CD4-positive, alpha-beta T cell treated with Interleukin-2 at 100 ng/mL for 4 hours (primary cell): ENCODE data around the gene DST.

Experiments used
- DNase-seq: peaks from one replicate; pipeline ENCODE4 v3.0.0-alpha.2; 2020; ENCODE audit warnings: low spot score

The DST gene

DNA sequence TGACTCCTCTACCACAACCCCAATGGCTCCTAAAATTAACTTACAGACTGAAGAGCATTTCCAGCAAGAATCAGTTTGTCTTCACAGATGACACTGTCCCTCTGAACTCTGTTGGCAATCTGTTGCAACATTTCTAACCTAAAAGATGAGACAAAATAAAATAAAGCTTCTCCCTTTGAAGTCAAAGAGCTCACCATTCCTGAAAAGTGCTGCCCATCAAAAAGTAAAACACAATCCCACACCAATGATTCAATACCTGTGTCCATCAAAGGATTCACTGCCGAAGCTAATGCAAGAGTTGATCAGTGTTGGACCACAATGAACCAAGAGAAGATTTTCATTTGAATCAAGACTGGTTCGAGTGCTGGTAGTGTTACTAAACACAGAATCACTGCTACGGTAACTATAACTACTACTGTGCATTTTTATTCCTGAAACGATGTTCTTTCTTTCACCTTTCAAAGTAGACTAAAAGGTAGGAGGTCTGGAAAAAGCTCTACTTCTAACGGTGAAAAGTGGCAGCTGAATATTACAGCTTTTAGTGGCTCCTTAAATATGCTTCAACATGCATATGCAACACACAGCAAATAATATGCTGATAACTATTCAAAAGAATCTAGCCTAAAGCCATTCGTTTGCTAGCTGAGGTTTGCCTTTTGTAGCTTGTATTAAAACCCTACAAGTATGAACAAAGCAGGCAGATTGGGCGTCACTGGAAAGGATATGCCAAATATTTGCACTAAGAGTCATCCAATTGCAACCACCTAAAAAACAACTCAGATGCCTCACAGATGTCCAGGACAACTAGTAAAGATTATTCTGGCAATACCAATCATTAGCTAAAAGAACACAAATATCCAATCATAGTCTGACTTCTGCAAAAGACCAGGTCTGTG lies at the start of gene DST:
Gene DST, minus strand, starts transcription at position 524 of the 896 bp plus-strand sequence.
- DNase-seq, result no peak

DNA sequence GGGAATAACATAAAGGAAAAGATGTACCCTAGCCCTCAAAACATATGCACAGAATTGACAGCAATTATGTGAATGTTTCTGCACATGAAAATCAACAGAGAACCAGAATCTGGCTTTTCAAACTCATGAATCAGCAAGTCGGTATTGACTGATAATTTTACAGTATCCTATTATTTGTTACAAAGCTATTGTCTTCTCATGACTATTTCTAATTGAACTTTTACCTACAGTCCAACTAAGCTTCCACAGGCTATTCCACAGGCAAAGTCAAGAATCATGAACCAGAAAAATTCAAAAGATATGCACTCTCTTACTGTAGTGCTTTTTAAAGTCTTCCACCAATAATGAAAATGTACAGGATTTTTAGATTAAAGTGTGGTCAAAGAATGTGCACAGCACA lies 49.1 kb upstream of the DST start:
- DNase-seq, result no peak

GRCh38 chr6:56691286-56691595 lies 48.6 kb upstream of the DST start:
- DNase-seq, result no peak

DNA sequence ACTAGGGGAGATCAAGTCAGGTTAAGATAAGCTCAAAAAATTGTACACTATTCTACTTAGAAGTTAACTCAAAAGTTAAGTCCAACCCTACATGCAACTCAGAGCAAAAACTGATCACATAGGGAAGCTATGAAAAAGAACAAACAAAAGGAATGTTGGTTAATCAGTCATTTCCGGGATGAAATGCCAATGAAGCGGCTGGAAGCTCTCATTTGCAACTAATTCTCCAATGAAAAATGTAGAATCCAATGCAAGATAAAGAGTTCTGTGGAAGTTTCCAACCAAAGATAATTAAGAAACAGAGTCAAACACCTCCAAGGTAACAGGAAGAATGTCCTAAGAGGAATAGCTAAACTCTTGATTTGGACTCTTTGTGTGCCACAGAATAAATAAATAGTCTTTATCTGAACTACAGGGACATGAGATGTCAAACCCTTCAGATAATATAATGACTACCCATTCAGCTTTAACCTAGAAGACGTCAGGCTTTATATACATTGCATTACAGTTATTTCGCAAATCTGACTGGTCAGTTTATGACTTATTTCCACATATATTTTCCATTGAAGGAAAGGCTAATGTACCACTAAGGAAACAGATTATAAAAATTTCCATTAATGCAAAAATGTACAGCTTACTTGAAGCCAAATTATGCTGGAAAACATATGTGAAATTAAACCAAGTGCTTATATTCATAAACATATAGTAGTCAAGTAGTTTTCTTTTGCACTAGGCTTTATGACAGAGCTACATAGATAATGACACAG lies 48.0 kb upstream of the DST start:
- no peak for DNase-seq

DNA sequence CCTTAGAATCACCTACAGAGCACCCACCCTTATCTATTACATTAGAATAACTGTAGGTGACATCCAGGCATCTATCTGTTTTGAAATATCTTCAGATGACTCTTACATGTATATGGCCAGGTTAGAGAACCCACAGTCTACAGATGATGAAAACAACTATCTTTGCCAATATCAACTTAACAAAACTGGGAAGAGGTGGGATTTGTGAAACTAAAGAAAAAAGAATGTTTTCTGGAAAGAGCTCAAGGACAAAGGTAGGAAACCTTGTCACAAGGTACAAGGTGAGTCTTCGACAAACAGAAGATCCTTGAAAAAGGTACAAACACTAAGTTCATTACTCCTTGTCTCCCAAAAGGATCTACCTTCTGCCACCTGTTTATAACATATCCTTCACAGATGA lies 47.0 kb upstream of the DST start:
- no peak for DNase-seq

- DNase-seq, result no peak
These were observed 46.4 kb upstream of the DST start for GRCh38 chr6:56689114-56689513.

- no peak for DNase-seq
These were observed 45.8 kb upstream of the DST start for GRCh38 chr6:56688521-56688920.

- no peak for DNase-seq
These were observed 44.9 kb upstream of the DST start for GRCh38 chr6:56687551-56687950.

DNA sequence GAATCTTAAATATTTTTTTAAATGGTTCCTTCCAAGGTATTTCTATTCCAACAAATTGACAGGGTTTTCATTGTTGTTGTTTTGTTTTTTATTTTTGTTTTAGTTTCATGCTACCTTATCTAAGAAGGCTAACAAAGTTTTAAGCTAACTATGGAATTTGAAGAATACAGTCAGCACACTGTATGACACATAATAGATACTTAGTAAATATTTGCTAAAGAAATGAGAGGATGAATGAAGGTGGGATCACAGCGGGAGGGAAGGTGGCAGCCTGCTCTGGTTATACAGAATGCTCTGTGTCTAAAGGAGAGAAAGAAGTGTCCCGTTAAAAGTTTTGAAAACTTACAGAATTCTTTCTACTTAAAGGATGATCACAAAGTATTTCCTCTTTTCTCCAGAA lies 43.7 kb upstream of the DST start:
- DNase-seq, result no peak

- DNase-seq, result no peak
These were observed 43.3 kb upstream of the DST start for GRCh38 chr6:56685994-56686393.

GRCh38 chr6:56685102-56685733 lies 42.5 kb upstream of the DST start:
- DNase-seq, result no peak

GRCh38 chr6:56684342-56685101 lies 41.8 kb upstream of the DST start:
- no peak for DNase-seq

GRCh38 chr6:56683882-56684281 lies 41.2 kb upstream of the DST start:
- no peak for DNase-seq

- DNase-seq, result no peak
These were observed 39.9 kb upstream of the DST start for GRCh38 chr6:56682635-56683034.

GRCh38 chr6:56677559-56677958 lies 34.9 kb upstream of the DST start:
- DNase-seq, result no peak

DNA sequence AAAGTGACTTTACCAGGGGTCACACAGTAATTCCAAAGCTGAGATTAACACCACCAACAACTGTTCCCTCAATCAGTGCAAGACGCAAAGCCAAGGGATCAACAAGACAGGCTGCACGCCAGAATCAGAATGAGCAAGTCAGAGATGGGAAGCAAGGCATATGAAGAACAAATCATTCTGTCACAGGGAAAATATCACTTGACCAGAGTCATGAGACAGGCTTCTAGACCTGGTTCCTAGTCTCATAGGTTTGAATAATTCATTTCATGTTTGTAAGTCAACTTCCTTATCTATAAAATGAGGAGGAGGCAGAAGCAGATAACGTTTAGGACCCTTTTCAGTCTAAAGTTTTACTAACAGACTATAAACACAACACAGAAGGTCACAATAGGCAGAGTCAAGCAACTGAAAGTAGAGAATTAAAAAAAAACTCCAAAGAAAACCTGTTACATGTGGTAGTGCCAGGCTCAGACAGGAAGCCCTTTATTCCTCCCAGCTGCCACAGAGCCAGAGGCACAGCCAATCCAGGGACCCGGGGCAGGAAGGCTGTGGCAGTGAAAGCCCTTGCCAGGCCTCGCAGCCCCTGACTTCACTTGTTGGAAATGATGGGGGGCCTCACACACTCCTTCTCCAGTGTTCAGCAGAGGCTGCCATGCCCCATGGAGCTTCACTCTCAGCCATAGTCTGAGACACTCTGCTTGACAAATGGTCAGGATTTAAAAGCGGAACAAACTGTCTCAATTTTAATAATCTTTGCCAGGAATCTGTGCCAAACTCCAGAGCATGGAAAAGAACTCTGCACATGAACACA lies 29.2 kb upstream of the DST start:
- DNase-seq, result no peak

DNA sequence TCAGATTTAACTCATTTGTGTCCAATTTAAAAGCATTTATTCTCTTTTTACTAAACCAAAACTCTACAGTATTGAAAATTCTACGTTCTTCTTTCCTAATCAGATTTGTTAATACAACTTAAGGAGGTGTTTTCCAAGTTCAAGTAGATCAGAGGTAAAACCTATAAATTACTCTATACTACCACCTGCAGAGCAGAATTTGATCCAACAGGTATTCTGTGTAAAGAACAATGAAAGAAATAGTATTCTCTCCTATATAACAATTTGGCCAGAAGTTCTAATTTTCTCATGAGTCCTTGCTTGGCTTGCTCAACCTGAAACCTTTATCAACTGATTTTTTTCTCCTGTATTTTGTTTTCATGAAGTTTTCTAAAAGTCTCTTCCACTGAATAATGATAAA lies 28.5 kb upstream of the DST start:
- no peak for DNase-seq

DNA sequence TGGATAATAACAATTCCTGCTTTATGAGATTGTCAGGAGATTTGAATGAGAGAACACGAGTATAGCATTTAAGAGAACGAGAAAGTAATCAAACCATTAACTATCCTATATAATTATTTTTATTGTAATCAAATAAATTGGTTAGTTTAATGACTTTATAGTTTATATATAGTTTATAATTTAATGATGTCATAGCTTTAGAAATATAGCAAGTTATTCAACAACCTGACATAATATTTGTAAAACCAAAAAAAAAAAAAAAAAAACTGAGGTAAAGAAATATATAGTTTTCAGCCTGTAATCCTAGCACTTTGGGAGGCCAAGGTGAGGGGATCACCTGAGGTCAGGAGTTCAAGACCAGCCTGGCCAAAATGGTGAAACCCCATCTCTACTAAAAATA lies 26.4 kb upstream of the DST start:
- DNase-seq, result no peak

- DNase-seq, result no peak
These were observed 25.5 kb upstream of the DST start for GRCh38 chr6:56668158-56668557.

DNA sequence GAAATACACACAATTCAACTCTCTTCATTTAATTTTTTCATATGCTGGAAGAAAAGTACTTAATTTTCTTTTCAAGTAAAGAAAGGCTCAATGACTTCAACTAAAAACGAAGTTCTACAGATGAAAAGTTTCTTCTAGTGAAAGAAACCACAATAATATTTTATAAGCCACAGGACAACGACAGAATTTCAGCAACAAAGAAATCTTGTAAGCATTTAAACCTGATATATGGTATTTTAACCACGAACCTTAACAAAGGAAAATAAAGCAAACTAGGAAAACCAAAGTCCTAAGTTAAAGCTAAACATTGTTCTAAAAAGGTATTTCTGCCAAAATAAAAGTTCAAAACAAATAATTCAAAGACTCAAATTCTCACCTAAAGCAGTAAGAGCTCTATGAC lies 24.6 kb upstream of the DST start:
- DNase-seq, result no peak

- DNase-seq, result no peak
These were observed 21.3 kb upstream of the DST start for GRCh38 chr6:56664029-56664428.

- DNase-seq, result no peak
These were observed 20.7 kb upstream of the DST start for GRCh38 chr6:56663344-56663743.
